Left cardiac atrium (tissue), 4 donors: Measurements from ENCODE around the gene SPANXC. TPM values are rescaled to one million over a fixed set of nuclear protein-coding genes. Genes with fewer than 3 reads are reported as not detected.
"Not testable (repeated sequence)": the region's sequence is repeated elsewhere in the genome, so short reads cannot be mapped to it uniquely, and the experiment has no call there.

Source experiments
- ATAC-seq, 2 donors: fragments of 200-7000 bp; cut with Tn5 transposase; one replicate each; pipeline ENCODE4 v1.9.1; 2020; ENCODE audit warnings: mild to moderate bottlenecking in 2 of 2, moderate library complexity in 2 of 2
- DNase-seq: peaks from one replicate; pipeline ENCODE4 v3.0.0-alpha.2; 2020
- intact Hi-C, 2 donors: fragments of 100-400 bp; cut with DNase I; formaldehyde crosslinking; loops; one replicate each; pipeline versions ENCODE4 v1.14.1 to v1.15.1; 2022 to 2023
- long read RNA-seq: library from polyadenylated mRNA; unstranded; transcript quantifications from one replicate; pipeline ENCODE4 v2.0.0, GENCODE V29; 2021
- total RNA-seq, 2 donors: library from RNA; stranded (reverse); fragmentation: NEBNext Ultra II Directional; extraction: Animal tissue kit (Norgen Biotek cat#: 25700); gene quantifications; one replicate each; pipeline ENCODE4 v1.2.1, GENCODE V29; 2021
- donor health status: DM: no; HTN: yes; CAD: no.
- donor health status: DM: no; HTN: yes; CAD: no; lungs with severe emphysema.
- donor health status: DM: yes; HTN: yes; CAD: no.
- donor health status: Dilated cardiomyopathy.

Gene SPANXC
- total RNA-seq = not detected
- long read RNA-seq = 0 reads

- ATAC-seq, DNase-seq, intact Hi-C loops: not testable (repeated sequence)
Measured at GRCh38 chrX:141242417-141242816, at the start of gene SPANXC. Gene SPANXC, minus strand, starts transcription at chrX:141242517. Its CDS starts 60 bp downstream, at chrX:141242457.

GRCh38 chrX:141279476-141279875 lies 37.2 kb upstream of the SPANXC start:
- intact Hi-C loops = no loop called here

GRCh38 chrX:141278306-141278705 lies 36.0 kb upstream of the SPANXC start:
- intact Hi-C loops = no loop called here
- ATAC-seq (peak in 1 of 2 donors; percentile 50), DNase-seq (no peak)

More at GRCh38 chrX:141279476-141279875, 37.2 kb upstream of the SPANXC start:
- DNase-seq (no peak), ATAC-seq (no peak)

GRCh38 chrX:141258080-141258479 lies 15.8 kb upstream of the SPANXC start:
- no peak for DNase-seq
- intact Hi-C loops = no loop called here

GRCh38 chrX:141221611-141222010 lies 20.7 kb downstream of the SPANXC start:
- no peak for DNase-seq
- intact Hi-C loops = no loop called here
- ATAC-seq = no peak

More at GRCh38 chrX:141258080-141258479, 15.8 kb upstream of the SPANXC start:
- ATAC-seq = no peak

GRCh38 chrX:141220342-141221008 lies 21.8 kb downstream of the SPANXC start:
- intact Hi-C loops = no loop called here
- ATAC-seq (no peak), DNase-seq (no peak)

GRCh38 chrX:141214196-141214595 lies 28.1 kb downstream of the SPANXC start:
- intact Hi-C loops = no loop called here
- no peak for DNase-seq
- no peak for ATAC-seq

- no peak for DNase-seq
- intact Hi-C loops = no loop called here
- ATAC-seq = no peak
Measured at GRCh38 chrX:141201962-141202361, 40.4 kb downstream of the SPANXC start.

Other genes starting within 250 kb of the SPANXC start
- not detected for gene SPANXB1, start 239.9 kb downstream of the SPANXC start, total RNA-seq
- gene LDOC1, start 65.4 kb downstream of the SPANXC start, total RNA-seq = 1 to 10 TPM; 6.2 to 7.9 TPM